D341Med (cell line): ENCODE data around the gene CDKAL1.

Source experiments
- DNase-seq: peaks from one replicate; pipeline ENCODE4 v3.0.0; 2012; ENCODE audit warnings: low spot score

Gene CDKAL1

GRCh38 chr6:21263531-21264287 lies 729.5 kb downstream of the CDKAL1 start:
- DNase-seq: no peak

GRCh38 chr6:21264288-21265033 lies 730.2 kb downstream of the CDKAL1 start:
- no peak for DNase-seq

GRCh38 chr6:21265034-21265729 lies 730.9 kb downstream of the CDKAL1 start:
- DNase-seq: no peak

GRCh38 chr6:21265730-21266044 lies 731.4 kb downstream of the CDKAL1 start:
- DNase-seq: no peak

GRCh38 chr6:21270636-21271201 lies 736.5 kb downstream of the CDKAL1 start:
- DNase-seq: no peak

GRCh38 chr6:21271428-21272155 lies 737.3 kb downstream of the CDKAL1 start:
- DNase-seq: no peak

- no peak for DNase-seq
Observed at GRCh38 chr6:21273451-21273850, 739.2 kb downstream of the CDKAL1 start.

- DNase-seq: no peak
Observed at GRCh38 chr6:21274851-21275250, 740.6 kb downstream of the CDKAL1 start.

- DNase-seq: no peak
Observed at GRCh38 chr6:21277601-21278374, 743.5 kb downstream of the CDKAL1 start.

GRCh38 chr6:21278375-21278745 lies 744.1 kb downstream of the CDKAL1 start:
- DNase-seq: no peak

- no peak for DNase-seq
Observed at GRCh38 chr6:21279619-21280018, 745.4 kb downstream of the CDKAL1 start.

- no peak for DNase-seq
Observed at GRCh38 chr6:21281366-21281765, 747.1 kb downstream of the CDKAL1 start.
